ENCODE measurements around the gene CAMK1G.

- TF ChIP-seq CTCF (IDR thresholded peaks at IDR 0.05; ENCODE audit: insufficient read depth, low read length) (no peak), POLR2AphosphoS5 (IDR thresholded peaks at IDR 0.05; ENCODE audit: low read depth) (no peak), SPI1 (IDR thresholded peaks at IDR 0.05; ENCODE audit: borderline replicate concordance, low read depth) (no peak), REST (IDR thresholded peaks at IDR 0.05; ENCODE audit: insufficient replicate concordance, low read depth) (no peak), GABPA (IDR thresholded peaks at IDR 0.05; ENCODE audit: low read depth) (no peak)
These were observed 22.0 kb upstream of the CAMK1G start for GRCh38 chr1:209561532-209561931.

Measured in HL-60 (cell line).